ELR (cell line): ENCODE measurements around the gene CFAP251.
"Not testable (repeated sequence)": the region's sequence is repeated elsewhere in the genome, so short reads cannot be mapped to it uniquely, and the experiment has no call there.

ENCODE experiments used
- DNase-seq: peaks from one replicate; pipeline ENCODE4 v3.0.0-alpha.2; 2015; ENCODE audit warnings: low read depth

The CFAP251 gene

GRCh38 chr12:122028165-122028904 lies 109.9 kb downstream of the CFAP251 start:
- peak; percentile 24 for DNase-seq

DNA sequence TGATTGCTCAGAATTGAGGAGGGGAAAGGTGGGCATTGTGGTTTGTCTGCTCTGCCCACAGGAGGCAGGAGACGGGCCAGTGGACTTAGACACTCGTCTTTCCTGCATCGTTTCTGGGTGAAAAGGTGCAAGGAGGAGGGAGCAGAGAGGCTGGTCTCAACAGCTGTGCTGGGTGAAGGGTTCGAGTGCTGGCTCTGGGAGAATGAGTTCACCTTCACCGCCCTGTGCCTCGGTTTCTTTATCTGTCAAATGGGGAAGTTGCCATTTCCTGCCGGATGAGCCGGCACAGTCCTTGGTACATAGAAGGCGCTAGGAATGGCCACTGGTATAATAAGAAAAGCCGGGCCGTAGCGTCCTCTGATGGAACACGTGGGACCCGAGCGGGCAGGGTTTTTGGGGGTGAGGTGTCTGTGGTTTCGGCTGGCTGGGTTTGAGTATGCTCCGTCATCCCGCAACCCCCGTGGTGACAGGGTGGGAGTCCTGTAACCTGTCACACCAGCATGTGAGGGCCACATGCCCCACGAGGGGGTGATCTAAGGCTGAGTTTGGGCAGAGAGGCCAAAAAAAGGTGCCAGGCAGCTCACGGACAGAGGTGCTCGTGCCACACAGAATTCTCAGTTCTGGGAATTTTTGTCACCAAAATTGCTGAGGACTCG lies 110.6 kb downstream of the CFAP251 start:
- no peak for DNase-seq

- no peak for DNase-seq
Measured at GRCh38 chr12:122029620-122030423, 111.4 kb downstream of the CFAP251 start.

- no peak for DNase-seq
Measured at GRCh38 chr12:122030424-122031035, 112.1 kb downstream of the CFAP251 start.

- peak; percentile 53 for DNase-seq
Measured at GRCh38 chr12:122031342-122032216, 113.2 kb downstream of the CFAP251 start.

DNA sequence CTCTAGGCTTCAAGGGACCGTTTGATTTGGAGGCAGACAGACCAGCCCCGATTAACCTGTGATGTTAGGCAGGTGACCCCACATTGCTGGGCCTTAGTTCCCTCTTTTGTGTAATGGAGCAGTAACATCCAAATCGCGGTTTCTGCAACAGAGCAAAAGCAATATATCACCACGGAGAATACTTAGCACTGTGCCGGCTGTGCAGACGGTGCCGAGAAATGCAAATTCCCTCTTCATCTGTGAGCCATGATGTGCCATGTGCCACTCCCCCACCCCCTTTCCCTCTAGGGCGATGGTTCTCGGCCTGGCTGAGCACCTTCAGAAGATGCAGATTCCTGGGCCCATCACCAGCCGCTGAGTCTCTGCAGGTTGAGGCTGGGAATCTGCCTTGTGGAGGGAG lies 114.2 kb downstream of the CFAP251 start:
- DNase-seq = no peak

DNA sequence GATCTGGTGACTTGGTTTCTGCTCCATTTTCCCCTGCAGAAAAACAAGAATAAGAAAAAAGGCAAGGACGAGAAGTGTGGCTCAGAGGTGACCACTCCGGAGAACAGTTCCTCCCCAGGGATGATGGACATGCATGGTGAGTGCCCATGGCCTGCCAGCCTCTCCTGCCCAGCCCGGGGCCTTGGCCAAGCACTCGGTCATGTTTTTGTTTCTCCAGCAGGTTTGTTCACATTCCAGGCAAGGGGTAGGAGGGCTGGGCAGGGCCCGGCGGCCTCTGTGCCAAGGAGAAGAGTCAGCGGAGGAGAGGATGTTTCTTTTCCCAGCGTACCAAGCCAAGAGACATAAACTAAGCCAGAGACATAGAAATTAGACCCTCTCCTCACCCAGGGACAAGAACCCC lies 116.9 kb downstream of the CFAP251 start:
- DNase-seq = no peak

GRCh38 chr12:122036153-122036552 lies 117.8 kb downstream of the CFAP251 start:
- DNase-seq = no peak

DNA sequence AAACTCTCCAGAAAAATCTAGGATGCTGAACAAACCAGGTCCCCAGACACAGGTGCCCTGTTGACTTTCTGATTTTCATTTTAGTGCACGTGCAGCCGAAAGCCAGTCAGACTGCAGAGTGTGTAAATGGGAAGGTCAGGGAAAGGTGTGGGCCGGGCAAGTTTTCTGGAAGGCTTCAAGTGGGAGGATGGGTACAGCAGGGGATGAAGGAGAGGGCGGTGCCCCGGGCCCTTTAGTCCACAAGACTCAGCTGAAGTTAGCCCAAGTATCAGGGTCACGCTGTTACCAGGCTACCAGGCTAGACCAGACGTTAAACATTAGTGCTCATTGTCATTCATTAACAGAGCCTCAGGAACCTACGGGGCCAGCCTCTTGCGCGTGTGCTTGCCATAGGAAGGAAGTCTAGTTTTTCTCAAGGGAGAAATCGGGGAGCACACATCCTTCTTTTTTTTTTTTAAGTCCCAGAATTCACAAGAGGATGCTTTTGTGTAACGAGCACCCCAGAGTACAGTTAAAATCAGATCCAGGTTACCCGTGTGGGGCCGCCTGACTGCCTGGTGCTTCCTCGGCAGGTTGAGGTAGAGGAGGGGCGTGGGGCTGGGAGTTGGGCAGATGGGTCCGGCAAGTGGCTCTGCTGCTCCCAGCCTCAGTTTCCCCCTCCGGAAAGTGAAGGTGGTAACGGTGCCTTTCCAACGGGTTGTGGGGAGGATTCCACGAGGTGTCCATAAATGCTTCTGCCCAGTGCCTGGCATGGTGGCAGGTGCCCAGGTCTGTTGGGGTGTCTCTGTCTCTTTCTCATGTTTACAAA lies 122.4 kb downstream of the CFAP251 start:
- no peak for DNase-seq

- DNase-seq = not testable (repeated sequence)
Measured at GRCh38 chr12:122041458-122041857, 123.1 kb downstream of the CFAP251 start.

DNA sequence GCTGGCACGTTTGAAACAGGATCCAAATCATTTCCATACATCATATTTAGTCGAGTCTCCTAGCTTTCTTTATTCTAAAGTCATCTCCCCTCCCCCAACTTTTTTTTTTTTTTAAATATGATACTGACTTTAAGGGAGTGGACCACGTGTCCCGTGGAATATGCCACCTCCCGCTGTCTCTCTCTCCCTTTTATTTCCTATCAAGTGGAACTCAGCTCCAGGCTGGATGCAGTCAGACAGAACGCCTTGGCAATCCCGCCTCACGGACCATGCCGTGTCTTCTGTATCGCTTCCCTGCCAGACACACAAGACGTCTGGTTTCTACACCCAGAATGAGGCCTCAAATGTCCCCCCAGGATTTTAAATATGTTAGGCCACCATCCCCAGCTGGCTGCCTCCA lies 124.5 kb downstream of the CFAP251 start:
- no peak for DNase-seq

DNA sequence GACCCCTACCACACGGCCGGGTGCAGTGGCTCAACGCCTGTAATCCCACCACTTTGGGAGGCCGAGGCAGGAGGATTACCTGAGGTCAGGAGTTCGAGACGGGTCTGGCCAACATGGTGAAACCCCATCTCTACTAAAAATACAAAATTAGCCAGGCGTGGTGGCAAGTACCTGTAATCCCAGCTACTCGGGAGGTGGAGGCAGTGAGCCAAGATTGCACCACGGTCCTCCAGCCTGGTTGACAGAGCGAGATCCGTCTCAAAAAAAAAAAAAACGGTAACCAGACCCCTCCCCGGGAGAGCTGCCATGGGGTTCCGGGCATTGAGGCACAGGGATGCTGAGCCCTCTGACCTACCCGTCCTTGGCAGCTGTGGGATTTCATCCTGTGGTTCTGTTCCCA lies 125.1 kb downstream of the CFAP251 start:
- DNase-seq = no peak

GRCh38 chr12:122045262-122045661 lies 126.9 kb downstream of the CFAP251 start:
- DNase-seq = no peak

- DNase-seq = no peak
Measured at GRCh38 chr12:122046145-122046544, 127.8 kb downstream of the CFAP251 start.

- DNase-seq = peak; percentile 51
Measured at GRCh38 chr12:122048151-122048550, 129.8 kb downstream of the CFAP251 start.

GRCh38 chr12:122049827-122050226 lies 131.4 kb downstream of the CFAP251 start:
- no peak for DNase-seq

- no peak for DNase-seq
Measured at GRCh38 chr12:122050706-122051105, 132.3 kb downstream of the CFAP251 start.

- no peak for DNase-seq
Measured at GRCh38 chr12:122051231-122051876, 133.0 kb downstream of the CFAP251 start.

GRCh38 chr12:122052285-122052684 lies 133.9 kb downstream of the CFAP251 start:
- DNase-seq = no peak
